IPS DF 6.9 (cell line): ENCODE data around the gene KANSL1.
"Not testable (repeated sequence)": the region's sequence is repeated elsewhere in the genome, so short reads cannot be mapped to it uniquely, and the experiment has no call there.

Source experiments
- DNase-seq: peaks from one replicate; pipeline ENCODE4 v3.0.0-alpha.2; 2013; ENCODE audit warnings: low read depth, low spot score
- H3K27ac ChIP-seq: one replicate; pipeline ENCODE4 v1.5.1; 2013; ENCODE audit warnings: low read length, control low read depth
- H3K27me3 ChIP-seq: 2 replicates; pipeline ENCODE4 v1.6.1; 2013; ENCODE audit warnings: mild to moderate bottlenecking, low read length; ENCODE audit not compliant: control insufficient read depth, insufficient read depth
- H3K36me3 ChIP-seq: 2 replicates; pipeline ENCODE4 v1.6.1; 2013; ENCODE audit warnings: low read length; ENCODE audit not compliant: control insufficient read depth, insufficient read depth
- H3K4me1 ChIP-seq: 2 replicates; pipeline ENCODE4 v1.6.1; 2013; ENCODE audit warnings: low read length; ENCODE audit not compliant: control insufficient read depth, insufficient read depth
- H3K4me3 ChIP-seq: 2 replicates; pipeline ENCODE4 v1.5.1; 2013; ENCODE audit warnings: mild to moderate bottlenecking, low read length
- H3K9me3 ChIP-seq: 2 replicates; pipeline ENCODE4 v1.6.1; 2013; ENCODE audit warnings: low read length, inconsistent platforms; ENCODE audit not compliant: control insufficient read depth, insufficient read depth
- WGBS: extraction: QIAGEN DNeasy Blood & Tissue Kit; methylation state at CpG from one replicate; pipeline ENCODE4 v1.1.7; 2013; ENCODE audit warnings: mixed read lengths, missing lambda C conversion rate; ENCODE audit not compliant: insufficient read length, insufficient coverage; 5-methylcytosine and 5-hydroxymethylcytosine counted together

The KANSL1 gene

DNA sequence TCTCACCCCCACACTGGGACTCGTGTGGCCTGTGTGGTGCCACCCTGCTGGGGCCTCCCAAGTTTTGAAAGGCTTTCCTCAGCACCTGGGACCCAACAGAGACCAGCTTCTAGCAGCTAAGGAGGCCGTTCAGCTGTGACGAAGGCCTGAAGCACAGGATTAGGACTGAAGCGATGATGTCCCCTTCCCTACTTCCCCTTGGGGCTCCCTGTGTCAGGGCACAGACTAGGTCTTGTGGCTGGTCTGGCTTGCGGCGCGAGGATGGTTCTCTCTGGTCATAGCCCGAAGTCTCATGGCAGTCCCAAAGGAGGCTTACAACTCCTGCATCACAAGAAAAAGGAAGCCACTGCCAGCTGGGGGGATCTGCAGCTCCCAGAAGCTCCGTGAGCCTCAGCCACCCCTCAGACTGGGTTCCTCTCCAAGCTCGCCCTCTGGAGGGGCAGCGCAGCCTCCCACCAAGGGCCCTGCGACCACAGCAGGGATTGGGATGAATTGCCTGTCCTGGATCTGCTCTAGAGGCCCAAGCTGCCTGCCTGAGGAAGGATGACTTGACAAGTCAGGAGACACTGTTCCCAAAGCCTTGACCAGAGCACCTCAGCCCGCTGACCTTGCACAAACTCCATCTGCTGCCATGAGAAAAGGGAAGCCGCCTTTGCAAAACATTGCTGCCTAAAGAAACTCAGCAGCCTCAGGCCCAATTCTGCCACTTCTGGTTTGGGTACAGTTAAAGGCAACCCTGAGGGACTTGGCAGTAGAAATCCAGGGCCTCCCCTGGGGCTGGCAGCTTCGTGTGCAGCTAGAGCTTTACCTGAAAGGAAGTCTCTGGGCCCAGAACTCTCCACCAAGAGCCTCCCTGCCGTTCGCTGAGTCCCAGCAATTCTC, 166.8 kb downstream of the KANSL1 start:
- Histone ChIP-seq H3K9me3 (no peaks in the 10 kb centered on the region), H3K27me3 (no peaks in the 10 kb centered on the region), H3K4me1 (0 out of 2 replicates have a peak, but pooled peaks cover 2% of the 10 kb centered on the region), H3K27ac (no peak overlapping the region), H3K4me3 (no peak overlapping the region), H3K36me3 (peaks cover 7% of the 10 kb centered on the region)
- WGBS = no CpG with 5 or more reads among the region's 17 CpGs
- no peak for DNase-seq

- Histone ChIP-seq H3K27me3 (no peaks in the 10 kb centered on the region), H3K4me3 (no peak overlapping the region), H3K36me3 (0 out of 2 replicates have a peak, but pooled peaks cover under 1% of the 10 kb centered on the region), H3K9me3 (no peaks in the 10 kb centered on the region), H3K4me1 (0 out of 2 replicates have a peak, but pooled peaks cover 2% of the 10 kb centered on the region), H3K27ac (no peak overlapping the region)
- DNase-seq = no peak
- WGBS = no CpG with 5 or more reads among the region's 8 CpGs
These were observed 167.6 kb downstream of the KANSL1 start for GRCh38 chr17:46025510-46026165.

DNA sequence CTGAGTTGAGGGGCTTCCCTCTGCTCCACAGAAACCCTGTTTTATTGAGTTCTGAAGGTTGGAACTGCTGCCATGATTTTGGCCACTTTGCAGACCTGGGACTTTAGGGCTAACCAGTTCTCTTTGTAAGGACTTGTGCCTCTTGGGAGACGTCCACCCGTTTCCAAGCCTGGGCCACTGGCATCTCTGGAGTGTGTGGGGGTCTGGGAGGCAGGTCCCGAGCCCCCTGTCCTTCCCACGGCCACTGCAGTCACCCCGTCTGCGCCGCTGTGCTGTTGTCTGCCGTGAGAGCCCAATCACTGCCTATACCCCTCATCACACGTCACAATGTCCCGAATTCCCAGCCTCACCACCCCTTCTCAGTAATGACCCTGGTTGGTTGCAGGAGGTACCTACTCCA, 168.2 kb downstream of the KANSL1 start:
- no peak overlapping the region for H3K4me3 ChIP-seq
- H3K4me1 ChIP-seq = 0 out of 2 replicates have a peak, but pooled peaks cover 2% of the 10 kb centered on the region
- H3K36me3 ChIP-seq = no peaks in the 10 kb centered on the region
- no peaks in the 10 kb centered on the region for H3K9me3 ChIP-seq
- WGBS = no CpG with 5 or more reads among the region's 10 CpGs
- DNase-seq = no peak
- no peaks in the 10 kb centered on the region for H3K27me3 ChIP-seq
- no peak overlapping the region for H3K27ac ChIP-seq

DNA sequence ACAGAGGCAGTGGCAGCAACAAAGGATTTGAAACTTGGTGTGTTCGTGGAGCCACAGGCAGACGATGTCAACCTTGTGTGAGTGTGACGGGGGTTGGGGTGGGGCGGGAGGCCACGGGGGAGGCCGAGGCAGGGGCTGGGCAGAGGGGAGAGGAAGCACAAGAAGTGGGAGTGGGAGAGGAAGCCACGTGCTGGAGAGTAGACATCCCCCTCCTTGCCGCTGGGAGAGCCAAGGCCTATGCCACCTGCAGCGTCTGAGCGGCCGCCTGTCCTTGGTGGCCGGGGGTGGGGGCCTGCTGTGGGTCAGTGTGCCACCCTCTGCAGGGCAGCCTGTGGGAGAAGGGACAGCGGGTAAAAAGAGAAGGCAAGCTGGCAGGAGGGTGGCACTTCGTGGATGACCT, 168.6 kb downstream of the KANSL1 start:
- H3K4me3 ChIP-seq = no peak overlapping the region
- WGBS = no CpG with 5 or more reads among the region's 14 CpGs
- H3K9me3 ChIP-seq = no peaks in the 10 kb centered on the region
- H3K36me3 ChIP-seq = no peaks in the 10 kb centered on the region
- H3K27me3 ChIP-seq = no peaks in the 10 kb centered on the region
- H3K4me1 ChIP-seq = 0 out of 2 replicates have a peak, but pooled peaks cover 2% of the 10 kb centered on the region
- no peak for DNase-seq
- no peak overlapping the region for H3K27ac ChIP-seq

DNA sequence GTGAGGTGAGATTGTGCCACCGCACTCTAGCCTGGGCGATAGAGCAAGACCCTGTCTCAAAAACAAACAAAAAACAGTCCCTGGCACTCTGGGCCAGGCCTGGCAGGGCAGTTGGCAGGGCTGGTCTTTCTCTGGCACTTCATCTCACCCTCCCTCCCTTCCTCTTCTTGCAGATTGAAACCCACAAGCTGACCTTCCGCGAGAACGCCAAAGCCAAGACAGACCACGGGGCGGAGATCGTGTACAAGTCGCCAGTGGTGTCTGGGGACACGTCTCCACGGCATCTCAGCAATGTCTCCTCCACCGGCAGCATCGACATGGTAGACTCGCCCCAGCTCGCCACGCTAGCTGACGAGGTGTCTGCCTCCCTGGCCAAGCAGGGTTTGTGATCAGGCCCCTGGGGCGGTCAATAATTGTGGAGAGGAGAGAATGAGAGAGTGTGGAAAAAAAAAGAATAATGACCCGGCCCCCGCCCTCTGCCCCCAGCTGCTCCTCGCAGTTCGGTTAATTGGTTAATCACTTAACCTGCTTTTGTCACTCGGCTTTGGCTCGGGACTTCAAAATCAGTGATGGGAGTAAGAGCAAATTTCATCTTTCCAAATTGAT, 169.3 kb downstream of the KANSL1 start:
- Histone ChIP-seq H3K36me3 (no peaks in the 10 kb centered on the region), H3K4me1 (0 out of 2 replicates have a peak, but pooled peaks cover 2% of the 10 kb centered on the region), H3K27ac (no peak overlapping the region), H3K27me3 (no peaks in the 10 kb centered on the region), H3K4me3 (no peak overlapping the region), H3K9me3 (no peaks in the 10 kb centered on the region)
- WGBS = no CpG with 5 or more reads among the region's 24 CpGs
- DNase-seq = no peak

- H3K36me3 ChIP-seq, H3K9me3 ChIP-seq, H3K4me3 ChIP-seq, H3K27ac ChIP-seq, DNase-seq, H3K27me3 ChIP-seq, H3K4me1 ChIP-seq: not testable (repeated sequence)
- WGBS = no CpG with 5 or more reads among the region's 7 CpGs
These were observed 169.9 kb downstream of the KANSL1 start for GRCh38 chr17:46023366-46023765.

DNA sequence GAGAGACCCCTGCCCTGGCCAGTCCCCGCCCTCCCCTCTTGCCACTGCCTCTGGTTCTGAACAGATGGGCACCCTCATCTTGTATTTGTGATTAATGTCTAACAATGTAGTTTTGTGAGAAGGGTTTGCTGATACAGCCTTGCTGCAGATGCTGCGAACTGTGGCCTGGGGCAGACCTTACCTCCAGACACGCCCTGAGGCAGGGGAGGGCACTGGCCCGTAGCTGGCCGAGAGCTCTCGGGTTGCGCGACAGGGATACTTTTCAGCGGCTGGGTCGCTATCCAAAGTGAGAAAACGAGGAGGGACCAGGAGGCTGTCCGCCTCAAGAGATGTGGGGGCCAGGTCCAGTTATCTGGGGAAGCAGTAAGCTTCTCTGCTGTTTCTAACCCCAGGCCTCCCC, 172.2 kb downstream of the KANSL1 start:
- no peaks in the 10 kb centered on the region for H3K27me3 ChIP-seq
- no peak overlapping the region for H3K4me3 ChIP-seq
- WGBS = no CpG with 5 or more reads among the region's 12 CpGs
- H3K27ac ChIP-seq = no peak overlapping the region
- H3K36me3 ChIP-seq = no peaks in the 10 kb centered on the region
- DNase-seq = no peak
- H3K9me3 ChIP-seq = no peaks in the 10 kb centered on the region
- no peaks in the 10 kb centered on the region for H3K4me1 ChIP-seq

DNA sequence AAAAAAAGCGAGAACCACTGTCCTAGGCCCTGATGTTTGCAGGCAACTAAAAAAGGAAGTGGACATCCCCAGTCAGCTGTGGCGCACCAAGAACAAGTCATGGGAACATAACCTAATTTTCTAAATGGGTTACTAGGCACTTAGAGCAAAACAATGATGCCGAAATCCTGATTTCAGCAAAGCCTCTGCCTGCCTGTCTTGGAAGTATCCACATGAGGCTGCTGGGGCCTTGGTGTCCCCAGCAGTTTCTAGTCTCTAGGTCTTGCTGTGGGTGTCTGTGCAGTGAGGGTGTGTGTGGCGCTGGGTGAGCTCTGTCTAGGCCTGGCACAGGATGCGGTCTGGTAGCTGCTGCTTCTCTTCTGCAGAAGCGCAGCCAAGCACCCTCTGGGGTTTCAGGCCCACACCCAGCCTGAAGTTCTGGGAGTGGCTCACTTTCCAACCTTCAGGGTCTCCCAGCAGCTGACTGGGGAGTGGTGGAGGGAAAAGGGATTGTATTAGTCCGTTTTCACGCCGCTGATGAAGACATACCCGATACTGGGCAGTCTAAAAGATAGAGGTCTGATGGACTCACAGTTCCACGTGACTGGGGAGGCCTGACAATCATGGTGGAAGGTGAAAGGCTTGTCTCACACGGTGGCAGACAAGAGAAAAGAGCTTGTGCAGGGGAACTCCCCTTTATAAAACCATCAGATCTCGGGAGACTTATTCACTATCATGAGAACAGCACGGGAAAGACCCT, 173.0 kb downstream of the KANSL1 start:
- Histone ChIP-seq H3K9me3 (no peaks in the 10 kb centered on the region), H3K27ac (no peak overlapping the region), H3K36me3 (no peaks in the 10 kb centered on the region), H3K27me3 (no peaks in the 10 kb centered on the region), H3K4me1 (no peaks in the 10 kb centered on the region), H3K4me3 (no peak overlapping the region)
- no CpG with 5 or more reads among the region's 14 CpGs for WGBS
- DNase-seq = no peak

DNA sequence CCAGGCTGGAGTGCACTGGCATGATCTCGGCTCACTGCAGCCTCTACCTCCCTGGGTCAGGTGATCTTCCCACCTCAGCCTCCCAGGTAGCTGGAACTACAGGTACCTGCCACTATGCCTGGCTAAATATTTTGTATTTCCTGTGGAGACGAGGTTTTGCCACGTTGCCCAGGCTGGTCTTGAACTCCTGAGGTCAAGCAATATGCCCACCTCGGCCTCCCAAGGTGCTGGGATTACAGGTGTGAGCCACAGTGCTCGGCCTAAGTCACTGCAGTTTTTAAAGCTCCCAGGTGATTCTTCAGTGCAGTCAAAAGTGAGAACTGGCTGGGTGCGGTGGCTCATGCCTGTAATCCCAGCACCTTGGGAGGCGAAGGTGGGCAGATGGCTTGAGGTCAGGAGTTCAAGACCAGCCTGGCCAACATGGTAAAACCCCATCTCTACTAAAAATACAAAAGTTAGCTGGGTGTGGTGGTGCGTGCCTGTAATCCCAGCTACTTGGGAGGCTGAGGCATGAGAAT, 173.8 kb downstream of the KANSL1 start:
- DNase-seq, H3K36me3 ChIP-seq, H3K9me3 ChIP-seq, H3K4me3 ChIP-seq, H3K27ac ChIP-seq, H3K4me1 ChIP-seq, H3K27me3 ChIP-seq: not testable (repeated sequence)
- WGBS = no CpG with 5 or more reads among the region's 8 CpGs
